HepG2 (cell line): ENCODE data around the gene SLCO3A1. TPM values are rescaled to one million over a fixed set of nuclear protein-coding genes. Genes with fewer than 3 reads are reported as not detected.

Experiments
- ATAC-seq: fragments of 200-7000 bp; cut with Tn5 transposase; 3 replicates; pipeline ENCODE4 v1.9.1; 2020; ENCODE audit warnings: mild to moderate bottlenecking, moderate library complexity
- BruUV-seq: library from RNA; stranded (reverse); fragments of 400-500 nt; replicated peaks from 2 replicates; lab custom pipeline; 2021; lab: Mats Ljungman, UMichigan
- CTCF ChIA-PET: fragments of 300-600 bp; formaldehyde crosslinking; extraction: SDS; loops from one replicate; lab custom pipeline; 2021; ENCODE audit warnings: low total read pairs, inconsistent platforms, low intra/inter-chr PET ratio; lab: Yijun Ruan, JAX
- POLR2A ChIA-PET: fragments of 350-600 bp; sonication (Branson Sonifier 250); formaldehyde crosslinking; loops from one replicate; lab custom pipeline; 2020; ENCODE audit warnings: antibody characterized with exemption, inconsistent platforms; lab: Yijun Ruan, JAX
- DNase-seq: peaks from one replicate; pipeline ENCODE4 v3.0.0-alpha.2; 2015; ENCODE audit warnings: low spot score
- FAIRE-seq: peaks from 3 replicates; lab custom pipeline; 2011; peaks lifted over from hg19 to GRCh38; lab: Jason Lieb, UNC
- H2AFZ ChIP-seq: one replicate; pipeline ENCODE4 v1.6.1; 2011; ENCODE audit warnings: low read length, inconsistent platforms
- H3K27ac ChIP-seq: fragments of 300-600 bp; 3 replicates; pipeline ENCODE4 v1.8.0; 2011; ENCODE audit warnings: mixed run types, mild to moderate bottlenecking, mixed read lengths, low read length, inconsistent platforms; ENCODE audit not compliant: insufficient read depth; ENCODE audit errors: extremely low read length
- H3K27me3 ChIP-seq, 2 experiments: fragments of 200-600 bp in 1 of 2; 2 replicates in 1 of 2; 3 replicates in 1 of 2; pipeline versions ENCODE4 v1.6.0 to v1.8.0; 2011; ENCODE audit warnings: low read length in 2 of 2, mild to moderate bottlenecking in 2 of 2, moderate library complexity in 2 of 2, inconsistent platforms in 1 of 2; ENCODE audit not compliant: insufficient read depth in 2 of 2, control insufficient read depth in 1 of 2
- H3K36me3 ChIP-seq, 2 experiments: fragments of 200-600 bp in 1 of 2; replicated peaks in 1 of 2; 2 replicates in 1 of 2; 3 replicates in 1 of 2; pipeline versions ENCODE4 v1.5.1 to v1.8.0; 2011; ENCODE audit warnings: low read length in 2 of 2, inconsistent platforms in 1 of 2; ENCODE audit not compliant: insufficient read depth in 2 of 2, control insufficient read depth in 1 of 2
- H3K4me1 ChIP-seq: 2 replicates; pipeline ENCODE4 v1.5.1; 2012; ENCODE audit warnings: low read length, inconsistent platforms; ENCODE audit not compliant: insufficient read depth
- H3K4me2 ChIP-seq: 2 replicates; pipeline ENCODE4 v1.6.0; 2011; ENCODE audit warnings: low read depth, low read length, inconsistent platforms
- H3K4me3 ChIP-seq, 3 experiments: fragments of 200-600 bp in 1 of 3; sonication (generic), shearing (Covaris generic) in 1 of 3; replicated peaks in 1 of 3; 2 replicates each; pipeline ENCODE4 v1.5.1; 2011 to 2016; ENCODE audit warnings: low read length in 3 of 3, inconsistent platforms in 2 of 3, low read depth in 2 of 3, mild to moderate bottlenecking in 2 of 3, control low read depth in 1 of 3, mixed read lengths in 1 of 3; ENCODE audit not compliant: insufficient read depth in 1 of 3
- H3K79me2 ChIP-seq: one replicate; pipeline ENCODE4 v1.6.1; 2011; ENCODE audit warnings: low read length, inconsistent platforms; ENCODE audit not compliant: insufficient read depth
- H3K9ac ChIP-seq: 2 replicates; pipeline ENCODE4 v1.6.0; 2011; ENCODE audit warnings: mild to moderate bottlenecking, low read depth, low read length, inconsistent platforms; ENCODE audit not compliant: insufficient read depth
- H3K9me3 ChIP-seq: 2 replicates; pipeline ENCODE4 v1.5.1; 2012; ENCODE audit warnings: mild to moderate bottlenecking, low read length
- H4K20me1 ChIP-seq: 2 replicates; pipeline ENCODE4 v1.6.0; 2011; ENCODE audit warnings: inconsistent platforms, mild to moderate bottlenecking, low read length, moderate library complexity; ENCODE audit not compliant: insufficient read depth
- ATF7-NPFF ChIP-seq: sonication (generic); formaldehyde crosslinking; IDR thresholded peaks from 2 replicates; pipeline ENCODE4 v1.8.1; 2023; ENCODE audit warnings: mild to moderate bottlenecking, low read depth, missing genetic modification reagents, moderate library complexity
- CCDC6 ChIP-seq: sonication (generic); formaldehyde crosslinking; IDR thresholded peaks from 2 replicates; pipeline ENCODE4 v1.8.1; 2022; ENCODE audit warnings: mild to moderate bottlenecking, missing genetic modification reagents, moderate library complexity
- FOXA3 ChIP-seq: IDR thresholded peaks from 2 replicates; pipeline ENCODE4 v1.6.1; 2016; ENCODE audit warnings: missing genetic modification reagents, missing compliant biosample characterization
- HOXD1 ChIP-seq: sonication (generic); formaldehyde crosslinking; IDR thresholded peaks from 2 replicates; pipeline ENCODE4 v1.5.0; 2020; ENCODE audit warnings: missing genetic modification reagents
- MIER2 ChIP-seq: IDR thresholded peaks from 2 replicates; pipeline ENCODE4 v1.6.1; 2016; ENCODE audit warnings: missing biosample characterization, missing genetic modification reagents
- MTF1 ChIP-seq: sonication (generic); formaldehyde crosslinking; IDR thresholded peaks from 2 replicates; pipeline ENCODE4 v1.5.0; 2020; ENCODE audit warnings: missing genetic modification reagents
- NPAS2 ChIP-seq: sonication (generic); formaldehyde crosslinking; IDR thresholded peaks from 2 replicates; pipeline ENCODE4 v1.8.0; 2022; ENCODE audit warnings: mild to moderate bottlenecking, missing genetic modification reagents, borderline replicate concordance
- PAX8 ChIP-seq: sonication (generic); formaldehyde crosslinking; IDR thresholded peaks from 2 replicates; pipeline ENCODE4 v1.8.0; 2022; ENCODE audit warnings: mild to moderate bottlenecking, missing genetic modification reagents, borderline replicate concordance
- PPARG ChIP-seq: conservative IDR thresholded peaks from 2 replicates; pipeline ENCODE4 v1.6.1; 2016; ENCODE audit warnings: missing biosample characterization, missing genetic modification reagents
- REL ChIP-seq: sonication (generic); formaldehyde crosslinking; conservative IDR thresholded peaks from 2 replicates; pipeline ENCODE4 v1.8.0; 2022; ENCODE audit warnings: mild to moderate bottlenecking, missing genetic modification reagents, moderate library complexity
- TFE3 ChIP-seq: IDR thresholded peaks from 2 replicates; pipeline ENCODE4 v1.6.1; 2016
- ZBTB8A ChIP-seq: sonication (generic); formaldehyde crosslinking; IDR thresholded peaks from 2 replicates; pipeline ENCODE4 v1.4.0; 2020; ENCODE audit warnings: mild to moderate bottlenecking, low read depth, missing genetic modification reagents, borderline replicate concordance
- ZNF775 ChIP-seq: sonication (generic); formaldehyde crosslinking; IDR thresholded peaks from 2 replicates; pipeline ENCODE4 v1.4.0; 2020; ENCODE audit warnings: missing genetic modification reagents, mild to moderate bottlenecking, moderate library complexity, borderline replicate concordance
- ZNF788 ChIP-seq: sonication (generic); formaldehyde crosslinking; IDR thresholded peaks from 2 replicates; pipeline ENCODE4 v1.5.0; 2020; ENCODE audit warnings: mild to moderate bottlenecking, missing genetic modification reagents, borderline replicate concordance
- whole genome bisulfite sequencing: methylation state at CpG from one replicate; pipeline ENCODE4 v1.1.6; 2017; ENCODE audit warnings: low lambda C conversion rate; 5-methylcytosine and 5-hydroxymethylcytosine counted together
- in situ Hi-C: cut with HindIII; loops from 2 replicates; pipeline ENCODE4 v1.10.0; 2017; ENCODE audit warnings: low pct_unique_long_range_greater_than_20kb; ENCODE audit not compliant: extremely low pct_ligation_motif_present
- intact Hi-C: fragments of 100-400 bp; cut with micrococcal nuclease; formaldehyde crosslinking; loops from one replicate; pipeline ENCODE4 v1.10.0; 2022; ENCODE audit not compliant: unreplicated experiment
- polyA plus RNA-seq, 8 experiments: library from polyadenylated mRNA; depleted of rRNA in 3 of 8; stranded (reverse) in 7 of 8; unstranded in 1 of 8; fragments of >200 nt; fragmentation: Illumina TruSeq in 4 of 8; extraction: Trizol in 4 of 8; gene quantifications; 2 replicates each; pipeline versions ENCODE4 v1.2.1 to v1.2.3, GENCODE V29; 2011 to 2016; ENCODE audit warnings: low read depth in 4 of 8, missing spikeins in 1 of 8, mixed read lengths in 1 of 8; ENCODE audit not compliant: insufficient read depth in 1 of 8
- total RNA-seq, 5 experiments: library from RNA; depleted of rRNA; stranded (reverse); fragments of >200 nt; fragmentation: Illumina TruSeq; extraction: Trizol; gene quantifications; 2 replicates each; pipeline ENCODE4 v1.2.3, GENCODE V29; 2016; ENCODE audit warnings: low read depth in 1 of 5
- TF ChIP-seq, protein P1 (sequence below): IDR thresholded peaks from 2 replicates; pipeline ENCODE4 v1.6.1; 2016; ENCODE audit warnings: mild to moderate bottlenecking, missing biosample characterization, missing genetic modification reagents

The SLCO3A1 gene
- total and polyA plus RNA-seq, 2 of the 13 experiments (the other 11 are each of a cell fraction or from before 2014, with no cell fraction given): 0.02 TPM; not detected in 1

GRCh38 chr15:91929509-91929908 lies 76.0 kb downstream of the SLCO3A1 start:
- Histone ChIP-seq H3K4me1 (no peaks in the 10 kb centered on the region), H3K4me3 (no peak overlapping the region), H3K9me3 (no peaks in the 10 kb centered on the region), H3K79me2 (no peaks in the 10 kb centered on the region), H3K27me3 (peaks cover 0 to 13% of the 10 kb centered on the region in 2 experiments; a peak in 4 of 5 replicates), H3K36me3 (no peaks in the 10 kb centered on the region), H2AFZ (no peak overlapping the region), H4K20me1 (no peaks in the 10 kb centered on the region), H3K4me2 (no peak overlapping the region), H3K9ac (no peak overlapping the region), H3K27ac (no peak overlapping the region)
- WGBS: 2% methylated on average over 2 of the region's 2 CpGs
- TF ChIP-seq ZBTB8A (CRISPR knock-in tag) (no peak), TFE3 (CRISPR knock-in tag) (no peak), FOXA3 (CRISPR knock-in tag) (no peak), ZNF788 (CRISPR knock-in tag) (no peak), PPARG (no peak), REL (CRISPR knock-in tag) (no peak), MIER2 (no peak), MTF1 (CRISPR knock-in tag) (no peak), NPAS2 (no peak), ZNF775 (CRISPR knock-in tag) (no peak), HOXD1 (CRISPR knock-in tag) (no peak), ATF7-NPFF (CRISPR knock-in tag) (no peak), CCDC6 (no peak), PAX8 (CRISPR knock-in tag) (no peak)
- TF ChIP-seq, protein P1, sequence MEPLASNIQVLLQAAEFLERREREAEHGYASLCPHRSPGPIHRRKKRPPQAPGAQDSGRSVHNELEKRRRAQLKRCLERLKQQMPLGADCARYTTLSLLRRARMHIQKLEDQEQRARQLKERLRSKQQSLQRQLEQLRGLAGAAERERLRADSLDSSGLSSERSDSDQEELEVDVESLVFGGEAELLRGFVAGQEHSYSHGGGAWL: no peak
- ATAC-seq (no peak), FAIRE-seq (no peak), DNase-seq (no peak)
- no TSS peak for BruUV-seq
- intact Hi-C loops (no loop called here), in situ Hi-C loops (no loop called here)
- POLR2A ChIA-PET: no interaction called here
- CTCF ChIA-PET: no interaction called here
